B cell (primary cell): ENCODE data around the gene KDM7A. TPM values are rescaled to one million over a fixed set of nuclear protein-coding genes. Genes with fewer than 3 reads are reported as not detected.

ENCODE experiments used
- ATAC-seq: fragments of 200-7000 bp; cut with Tn5 transposase; one replicate; pipeline ENCODE4 v1.10.0; 2021; ENCODE audit warnings: low read depth, mild to moderate bottlenecking, moderate number of reproducible peaks, moderate library complexity
- CTCF ChIA-PET: fragments of 350-600 bp; sonication (Branson Sonifier 250); formaldehyde crosslinking; loops from one replicate; lab custom pipeline; 2021; ENCODE audit warnings: antibody characterized with exemption, inconsistent platforms; lab: Charles Lee
- POLR2A ChIA-PET: fragments of 350-600 bp; sonication (Branson Sonifier 250); formaldehyde crosslinking; loops from one replicate; lab custom pipeline; 2021; ENCODE audit warnings: antibody characterized with exemption; lab: Charles Lee
- DNase-seq: peaks from one replicate; pipeline ENCODE4 v3.0.0; 2013
- H2AFZ ChIP-seq: 2 replicates; pipeline ENCODE4 v1.6.1; 2012; ENCODE audit warnings: mild to moderate bottlenecking, low read depth, low read length; ENCODE audit not compliant: insufficient read depth, poor library complexity, severe bottlenecking
- H3K27ac ChIP-seq, 2 donors: 1 replicate in 1 of 2; 2 replicates in 1 of 2; pipeline ENCODE4 v1.5.1; 2012 to 2013; ENCODE audit warnings: low read length in 2 of 2, mild to moderate bottlenecking in 2 of 2, moderate library complexity in 1 of 2
- H3K27me3 ChIP-seq, 4 experiments: fragments of 200-600 bp in 1 of 4; sonication (generic) in 1 of 4; replicated peaks in 1 of 4; 1 replicate in 2 of 4; 2 replicates in 2 of 4; pipeline versions ENCODE4 v1.6.1 to v1.7.0; 2013 to 2016; ENCODE audit warnings: low read length in 3 of 4, mild to moderate bottlenecking in 2 of 4, mixed read lengths in 1 of 4, moderate library complexity in 1 of 4; ENCODE audit not compliant: insufficient read depth in 4 of 4, control insufficient read depth in 3 of 4; ENCODE audit errors: control extremely low read depth in 1 of 4
- H3K36me3 ChIP-seq, 2 experiments: replicated peaks in 1 of 2; 1 replicate in 1 of 2; 2 replicates in 1 of 2; pipeline versions ENCODE4 v1.6.1 to v1.7.1; 2013; ENCODE audit warnings: low read length in 1 of 2; ENCODE audit not compliant: insufficient read depth in 2 of 2, control insufficient read depth in 1 of 2; ENCODE audit errors: control extremely low read depth in 1 of 2, extremely low read depth in 1 of 2
- H3K4me1 ChIP-seq, 2 donors: fragments of 200-600 bp in 1 of 2; sonication (generic) in 1 of 2; 1 replicate in 1 of 2; 2 replicates in 1 of 2; pipeline versions ENCODE4 v1.5.1 to v1.6.1; 2013 to 2017; ENCODE audit warnings: low read length in 2 of 2; ENCODE audit not compliant: control insufficient read depth in 2 of 2, insufficient read depth in 2 of 2
- H3K4me2 ChIP-seq: replicated peaks from 2 replicates; pipeline ENCODE3; 2012; ENCODE audit warnings: mild to moderate bottlenecking, low read depth, low read length; ENCODE audit not compliant: poor library complexity, severe bottlenecking
- H3K4me3 ChIP-seq, 5 experiments: fragments of 200-600 bp in 1 of 5; sonication (generic) in 1 of 5; 1 replicate in 3 of 5; 2 replicates in 2 of 5; pipeline versions ENCODE4 v1.5.1 to v1.7.0; 2011 to 2016; ENCODE audit warnings: low read length in 4 of 5, mild to moderate bottlenecking in 4 of 5, low read depth in 2 of 5, control low read depth in 1 of 5, moderate library complexity in 1 of 5; ENCODE audit not compliant: insufficient read depth in 1 of 5; ENCODE audit errors: control extremely low read depth in 1 of 5, extremely low read depth in 1 of 5
- H3K79me2 ChIP-seq: fragments of 200-600 bp; sonication (generic); one replicate; pipeline ENCODE4 v1.6.0; 2016; ENCODE audit warnings: low read length; ENCODE audit not compliant: control insufficient read depth, insufficient read depth
- H3K9ac ChIP-seq: fragments of 200-600 bp; sonication (generic); 2 replicates; pipeline ENCODE4 v1.6.1; 2017; ENCODE audit warnings: mild to moderate bottlenecking, low read length, moderate library complexity
- H3K9me3 ChIP-seq, 3 donors: one replicate each; pipeline versions ENCODE4 v1.6.1 to v1.7.1; 2013; ENCODE audit warnings: low read length in 2 of 3; ENCODE audit not compliant: control insufficient read depth in 2 of 3, insufficient read depth in 1 of 3; ENCODE audit errors: control extremely low read depth in 1 of 3
- H4K20me1 ChIP-seq: 2 replicates; pipeline ENCODE4 v1.6.0; 2012; ENCODE audit warnings: mild to moderate bottlenecking, low read length; ENCODE audit not compliant: insufficient read depth, control insufficient read depth, poor library complexity, severe bottlenecking
- H3K27ac Mint-ChIP-seq: one replicate; pipeline ENCODE4 v1.8.0; 2021; ENCODE audit warnings: mixed read lengths
- H3K27me3 Mint-ChIP-seq: one replicate; pipeline ENCODE4 v1.8.0; 2021; ENCODE audit warnings: mixed read lengths
- H3K4me1 Mint-ChIP-seq: one replicate; pipeline ENCODE4 v1.8.0; 2021; ENCODE audit warnings: mixed read lengths
- H3K4me3 Mint-ChIP-seq: one replicate; pipeline ENCODE4 v1.8.0; 2021; ENCODE audit warnings: mixed read lengths
- H3K9me3 Mint-ChIP-seq: one replicate; pipeline ENCODE4 v1.8.0; 2022; ENCODE audit warnings: mixed read lengths; ENCODE audit not compliant: insufficient read depth
- EZH2 ChIP-seq: IDR thresholded peaks from 2 replicates; pipeline ENCODE4 v1.6.1; 2012; ENCODE audit warnings: borderline replicate concordance, low read depth, mild to moderate bottlenecking, moderate library complexity, low read length; ENCODE audit not compliant: insufficient read depth, poor library complexity, severe bottlenecking
- WGBS: methylation state at CpG from one replicate; pipeline ENCODE4 v1.1.5; 2013; ENCODE audit warnings: missing lambda C conversion rate; ENCODE audit not compliant: insufficient coverage; 5-methylcytosine and 5-hydroxymethylcytosine counted together
- intact Hi-C: fragments of 100-400 bp; cut with micrococcal nuclease; formaldehyde crosslinking; loops from one replicate; pipeline ENCODE4 v1.10.0; 2022
- polyA plus RNA-seq: library from polyadenylated mRNA; depleted of rRNA; stranded (reverse); fragments of >200 nt; gene quantifications from 2 replicates; pipeline ENCODE4 v1.2.3, GENCODE V29; 2012
- total RNA-seq, 2 donors: library from RNA; stranded (reverse); fragments of 120-200 nt in 1 of 2; gene quantifications; 1 replicate in 1 of 2; 2 replicates in 1 of 2; pipeline versions ENCODE4 v1.2.3 to v1.2.4, GENCODE V29; 2013 to 2022
- TF ChIP-seq, protein P1 (sequence below): fragments of 200-600 bp; IDR thresholded peaks from one replicate; pipeline ENCODE4 v1.8.0; 2022; ENCODE audit warnings: antibody characterized with exemption, mild to moderate bottlenecking

KDM7A gene
- total and polyA plus RNA-seq, 2 donors (not counting 1 experiment from before 2014, with no cell fraction given): 16.1 to 50.8 TPM

DNA sequence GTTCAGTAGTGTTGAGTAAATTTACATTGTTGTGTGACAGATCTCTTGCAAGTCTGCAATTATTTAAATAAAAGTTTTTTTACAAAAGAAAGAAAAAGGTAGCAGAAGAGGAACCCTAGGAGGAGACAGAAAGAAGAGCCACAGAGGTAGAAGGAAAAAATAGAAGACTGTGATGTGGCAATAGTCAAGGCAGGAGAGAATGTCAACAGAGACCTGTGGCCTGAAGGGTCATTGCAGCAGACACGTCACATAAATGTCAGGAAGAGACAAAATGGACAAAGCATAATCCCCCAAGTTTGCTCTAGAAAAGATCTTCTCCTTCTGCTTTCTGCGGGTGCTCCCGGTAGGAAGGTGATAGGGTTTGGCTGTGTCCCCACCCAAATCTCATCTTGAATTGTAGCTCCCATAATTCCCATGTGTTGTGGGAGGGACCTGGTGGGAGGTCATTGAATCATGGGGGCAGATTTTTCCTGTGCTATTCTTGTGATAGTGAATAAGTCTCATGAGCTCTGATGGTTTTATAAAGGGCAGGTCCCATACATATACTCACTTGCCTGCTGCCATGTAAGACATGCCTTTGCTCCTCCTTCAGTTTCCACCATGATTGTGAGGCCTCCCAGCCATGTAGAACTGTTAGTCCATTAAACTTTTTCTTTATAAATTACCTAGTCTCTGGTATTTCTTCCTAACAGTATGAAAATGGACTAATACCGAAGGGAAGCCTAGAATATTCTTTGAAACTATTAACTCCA, 41.1 kb upstream of the KDM7A start:
- Histone ChIP-seq H3K27me3 (no peaks in the 10 kb centered on the region), H3K79me2 (no peaks in the 10 kb centered on the region), H3K4me1 (peaks cover 34 to 44% of the 10 kb centered on the region in 2 donors), H3K9me3 (peaks cover 0 to 9% (median 1%) of the 10 kb centered on the region in 3 donors), H3K36me3 (no peaks in the 10 kb centered on the region), H4K20me1 (no peaks in the 10 kb centered on the region), H3K4me2 (no peak overlapping the region), H3K4me3 (no peak overlapping the region), H3K9ac (no peak overlapping the region), H2AFZ (no peak overlapping the region), H3K27ac (no peak overlapping the region)
- DNase-seq (no peak), ATAC-seq (no peak)
- POLR2A ChIA-PET: interaction anchor here (1.3 kb wide), 1 partner anchor 10 kb away, joined by 3 read pairs; no protein-coding TSS in a partner anchor
- H3K27me3 Mint-ChIP-seq: no peaks in the 10 kb centered on the region
- no peak for TF ChIP-seq EZH2
- TF ChIP-seq, protein P1, sequence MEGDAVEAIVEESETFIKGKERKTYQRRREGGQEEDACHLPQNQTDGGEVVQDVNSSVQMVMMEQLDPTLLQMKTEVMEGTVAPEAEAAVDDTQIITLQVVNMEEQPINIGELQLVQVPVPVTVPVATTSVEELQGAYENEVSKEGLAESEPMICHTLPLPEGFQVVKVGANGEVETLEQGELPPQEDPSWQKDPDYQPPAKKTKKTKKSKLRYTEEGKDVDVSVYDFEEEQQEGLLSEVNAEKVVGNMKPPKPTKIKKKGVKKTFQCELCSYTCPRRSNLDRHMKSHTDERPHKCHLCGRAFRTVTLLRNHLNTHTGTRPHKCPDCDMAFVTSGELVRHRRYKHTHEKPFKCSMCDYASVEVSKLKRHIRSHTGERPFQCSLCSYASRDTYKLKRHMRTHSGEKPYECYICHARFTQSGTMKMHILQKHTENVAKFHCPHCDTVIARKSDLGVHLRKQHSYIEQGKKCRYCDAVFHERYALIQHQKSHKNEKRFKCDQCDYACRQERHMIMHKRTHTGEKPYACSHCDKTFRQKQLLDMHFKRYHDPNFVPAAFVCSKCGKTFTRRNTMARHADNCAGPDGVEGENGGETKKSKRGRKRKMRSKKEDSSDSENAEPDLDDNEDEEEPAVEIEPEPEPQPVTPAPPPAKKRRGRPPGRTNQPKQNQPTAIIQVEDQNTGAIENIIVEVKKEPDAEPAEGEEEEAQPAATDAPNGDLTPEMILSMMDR: no peak
- H3K27ac Mint-ChIP-seq: no peak overlapping the region
- intact Hi-C loops: no loop called here
- CTCF ChIA-PET: interaction anchor here (1.3 kb wide), 1 partner anchor 7 kb away, joined by 4 read pairs; no protein-coding TSS in a partner anchor
- no CpG with 5 or more reads among the region's 4 CpGs for WGBS
- peaks cover 43% of the 10 kb centered on the region for H3K4me1 Mint-ChIP-seq
- H3K9me3 Mint-ChIP-seq: no peaks in the 10 kb centered on the region
- H3K4me3 Mint-ChIP-seq: no peak overlapping the region

DNA sequence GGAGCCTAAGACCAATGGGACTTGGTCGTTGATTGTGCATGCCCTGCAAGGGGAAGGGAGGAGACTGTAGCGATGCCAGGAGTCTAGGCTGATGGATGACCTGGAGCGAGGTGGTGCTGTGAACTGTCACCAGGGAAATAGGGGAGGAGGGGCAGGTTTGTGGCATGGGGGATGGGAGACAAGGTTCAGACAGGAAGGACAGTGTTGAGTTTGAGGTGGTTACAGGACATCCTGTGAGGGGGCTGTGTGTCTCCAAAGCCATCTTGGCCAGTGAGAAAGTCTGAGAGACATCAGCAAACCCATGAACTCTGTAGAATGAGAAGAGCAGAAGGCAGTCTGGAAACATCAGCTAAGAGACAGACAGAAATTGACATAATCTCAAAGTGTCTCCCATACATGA, 38.5 kb upstream of the KDM7A start:
- Histone ChIP-seq H3K4me2 (peak overlapping the region; percentile 52), H4K20me1 (no peaks in the 10 kb centered on the region), H2AFZ (no peak overlapping the region), H3K4me3 (no peak overlapping the region), H3K9ac (no peak overlapping the region), H3K27me3 (no peaks in the 10 kb centered on the region), H3K4me1 (peaks cover 46 to 53% of the 10 kb centered on the region in 2 donors), H3K36me3 (no peaks in the 10 kb centered on the region), H3K79me2 (no peaks in the 10 kb centered on the region), H3K9me3 (peaks cover 0 to 9% (median 1%) of the 10 kb centered on the region in 3 donors), H3K27ac (no peak overlapping the region)
- DNase-seq: no peak
- H3K27me3 Mint-ChIP-seq: no peaks in the 10 kb centered on the region
- H3K9me3 Mint-ChIP-seq: no peaks in the 10 kb centered on the region
- TF ChIP-seq, protein P1: no peak
- no peak for TF ChIP-seq EZH2
- H3K27ac Mint-ChIP-seq: peak overlapping the region; percentile 42
- peaks cover 50% of the 10 kb centered on the region for H3K4me1 Mint-ChIP-seq
- ATAC-seq: no peak
- intact Hi-C loops: no loop called here
- no peak overlapping the region for H3K4me3 Mint-ChIP-seq
- 95% methylated on average over 3 of the region's 3 CpGs for WGBS
- POLR2A ChIA-PET: interaction anchor here (0.7 to 6.5 kb wide), 2 partner anchors 15 to 31 kb away, joined by 11 to 65 read pairs; no protein-coding TSS in a partner anchor
- CTCF ChIA-PET: interaction anchor here (2.0 kb wide), 1 partner anchor 14 kb away, joined by 4 read pairs; no protein-coding TSS in a partner anchor
